GM12892 (cell line): ENCODE data around the gene KITLG.

ENCODE experiments used
- POLR2A ChIP-seq: IDR thresholded peaks from 2 replicates; pipeline ENCODE4 v1.6.1; 2011; ENCODE audit warnings: low read depth, low read length, control low read depth
- POLR2AphosphoS5 ChIP-seq: IDR thresholded peaks from 2 replicates; pipeline ENCODE4 v1.6.1; 2011; ENCODE audit warnings: low read depth, low read length, control low read depth
- TAF1 ChIP-seq: IDR thresholded peaks from 2 replicates; pipeline ENCODE4 v1.6.1; 2011; ENCODE audit warnings: low read depth, mild to moderate bottlenecking, control low read depth, low read length, borderline replicate concordance

- TF ChIP-seq POLR2AphosphoS5 (no peak), POLR2A (no peak), TAF1 (no peak)
These were observed 135.8 kb downstream of the KITLG start for GRCh38 chr12:88444481-88444880.
